ENCODE measurements around the gene UCKL1. TPM values are rescaled to one million over a fixed set of nuclear protein-coding genes. Genes with fewer than 3 reads are reported as not detected.

UCKL1 gene
- total RNA-seq, 6 donors from 2014 or later = 23.0 to 103 (median 37.3) TPM

GRCh38 chr20:63979557-63980316 is 23.5 kb upstream of the UCKL1 start, which contains the start of gene SAMD10:
TSS of gene SAMD10 (minus strand) at chr20:63979642. CDS start at chr20:63979467, 175 bp downstream.
- TF ChIP-seq POLR2A (IDR thresholded peaks at IDR 0.05) (no peak), EP300 (IDR thresholded peaks at IDR 0.05) (no peak), POLR2AphosphoS5 (IDR thresholded peaks at IDR 0.05) (peak in 1 of 2 donors; percentile 6), CTCF (IDR thresholded peaks at IDR 0.05) (peak in 4 of 6 experiments; percentile 53 to 71 (median 62))
- DNase-seq = peak; percentile 50 to 92
- Histone ChIP-seq H3K9me3 (no peaks in the 10 kb centered on the region), H3K27me3 (no peaks in the 10 kb centered on the region), H3K36me3 (peaks cover 4 to 19% (median 10%) of the 10 kb centered on the region in 4 donors), H3K4me3 (peak within 1 kb of the TSS; percentile 55 to 96 (median 90)), H3K4me1 (peaks cover 30 to 46% (median 40%) of the 10 kb centered on the region in 4 donors), H3K27ac (peak within 1 kb of the TSS; percentile 84 to 90 (median 86))
- peak; percentile 2 to 3 for ATAC-seq (ENCODE audit: low FRiP score in 2 of 2)
- 2 to 3% methylated on average over 10 to 30 of the region's 52 CpGs for WGBS, 2 donors

DNA sequence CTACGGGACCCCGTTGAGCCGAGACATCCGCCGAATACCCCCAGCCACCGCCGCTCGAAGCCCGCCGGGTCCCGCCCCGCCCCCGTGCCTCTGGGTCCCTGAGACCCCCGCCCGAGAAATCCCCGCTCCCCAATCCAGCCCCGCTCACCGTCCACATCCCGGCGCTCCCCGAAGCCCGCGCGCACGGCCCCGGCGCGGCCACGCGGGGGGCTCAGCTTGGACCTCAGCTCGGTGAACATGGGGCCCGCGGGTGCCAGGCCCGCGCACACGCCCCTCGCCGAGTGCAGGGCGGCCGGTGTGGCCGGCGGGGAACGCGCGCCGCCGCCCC is 23.0 kb upstream of the UCKL1 start:
- ATAC-seq (ENCODE audit: low FRiP score in 2 of 2) = no peak
- H3K27ac ChIP-seq = peak overlapping the region; percentile 74 to 90 (median 82)
- no peaks in the 10 kb centered on the region for H3K9me3 ChIP-seq
- H3K4me1 ChIP-seq = peaks cover 31 to 51% (median 41%) of the 10 kb centered on the region in 4 donors
- peaks cover 0 to 13% (median 5%) of the 10 kb centered on the region in 4 donors for H3K36me3 ChIP-seq
- DNase-seq = no peak
- no peak for TF ChIP-seq CTCF (IDR thresholded peaks at IDR 0.05)
- TF ChIP-seq POLR2A (IDR thresholded peaks at IDR 0.05) = no peak
- TF ChIP-seq POLR2AphosphoS5 (IDR thresholded peaks at IDR 0.05) = no peak
- H3K4me3 ChIP-seq = peak overlapping the region; percentile 55 to 96 (median 68)
- no CpG with 5 or more reads among the region's 47 CpGs for WGBS, 2 donors
- no peaks in the 10 kb centered on the region for H3K27me3 ChIP-seq

DNA sequence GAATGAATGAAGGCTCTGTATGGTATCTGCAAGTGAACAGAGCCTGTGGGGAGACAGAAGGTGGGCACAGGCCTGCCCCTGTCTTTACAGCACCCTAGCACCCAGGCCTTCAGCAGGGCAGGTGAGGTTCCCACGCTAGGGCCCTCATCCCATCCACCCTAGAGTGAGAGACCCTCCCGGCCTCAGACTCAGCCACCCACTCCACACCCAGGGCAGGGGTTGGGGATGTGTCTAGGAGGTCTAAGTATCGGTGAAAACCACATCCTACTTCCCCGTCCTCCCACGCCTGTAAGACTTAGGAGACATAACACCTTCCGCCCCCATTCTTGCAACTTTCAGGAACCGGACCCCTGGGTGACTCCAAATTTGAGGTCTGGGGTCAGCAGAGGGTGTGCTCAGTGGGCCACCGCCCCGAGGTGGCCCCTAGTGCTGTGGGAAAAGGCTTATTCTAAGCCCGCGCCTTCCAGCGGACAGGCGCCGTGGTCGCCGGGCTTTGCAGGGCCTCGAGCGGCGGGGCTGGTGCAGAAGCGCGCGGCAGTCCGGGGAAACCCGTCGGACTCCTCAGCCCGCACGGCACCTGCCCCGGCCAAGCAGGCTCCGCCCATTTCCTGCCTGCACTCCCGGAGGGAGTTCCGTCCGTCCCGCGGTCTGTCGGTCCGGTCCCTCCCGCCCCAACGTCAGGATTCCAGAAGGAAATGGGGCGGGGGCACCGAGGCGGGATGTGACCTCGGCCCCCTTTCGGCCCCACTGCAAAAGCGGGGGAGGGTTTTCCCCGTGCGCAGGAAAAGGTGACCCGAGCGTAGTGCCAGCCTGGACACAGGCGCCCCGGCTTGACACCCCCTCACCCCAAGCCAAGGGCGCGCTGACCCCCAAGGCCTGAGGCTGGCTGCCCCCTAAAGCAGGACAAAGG is 22.4 kb upstream of the UCKL1 start:
- ATAC-seq (ENCODE audit: low FRiP score in 2 of 2) (peak; percentile 23 to 28), DNase-seq (peak; percentile 89 to 93)
- TF ChIP-seq POLR2AphosphoS5 (IDR thresholded peaks at IDR 0.05) (peak; percentile 19 to 57), POLR2A (IDR thresholded peaks at IDR 0.05) (peak in 1 of 4 donors; percentile 53), EP300 (IDR thresholded peaks at IDR 0.05) (no peak), CTCF (IDR thresholded peaks at IDR 0.05) (peak in 1 of 6 experiments; percentile 12)
- 6 to 22% methylated on average over 7 to 50 of the region's 52 CpGs for WGBS, 2 donors
- H3K4me3 ChIP-seq = peak overlapping the region; percentile 55 to 96 (median 68)
- peaks cover 0 to 7% (median 1%) of the 10 kb centered on the region in 4 donors for H3K36me3 ChIP-seq
- H3K9me3 ChIP-seq = no peaks in the 10 kb centered on the region
- H3K27ac ChIP-seq = peak overlapping the region; percentile 74 to 90 (median 82)
- peaks cover 34 to 57% (median 47%) of the 10 kb centered on the region in 4 donors for H3K4me1 ChIP-seq
- no peaks in the 10 kb centered on the region for H3K27me3 ChIP-seq

GRCh38 chr20:63977739-63978276 is 21.6 kb upstream of the UCKL1 start:
- Histone ChIP-seq H3K36me3 (peaks cover 0 to under 1% (median 0%) of the 10 kb centered on the region in 4 donors), H3K27me3 (no peaks in the 10 kb centered on the region), H3K27ac (peak overlapping the region in 3 of 4 donors; percentile 30 to 84 (median 74)), H3K9me3 (no peaks in the 10 kb centered on the region), H3K4me3 (no peak overlapping the region), H3K4me1 (peaks cover 42 to 59% (median 50%) of the 10 kb centered on the region in 4 donors)
- no peak for TF ChIP-seq CTCF (IDR thresholded peaks at IDR 0.05)
- no peak for TF ChIP-seq EP300 (IDR thresholded peaks at IDR 0.05)
- no peak for TF ChIP-seq POLR2A (IDR thresholded peaks at IDR 0.05)
- TF ChIP-seq POLR2AphosphoS5 (IDR thresholded peaks at IDR 0.05) = no peak
- ATAC-seq (ENCODE audit: low FRiP score in 2 of 2) (no peak), DNase-seq (peak in 1 of 2 donors; percentile 76)
- 79 to 100% methylated on average over 1 to 16 of the region's 16 CpGs for WGBS, 2 donors
